Endometrial microvascular endothelial cells (primary cell): Measurements from ENCODE around the gene TRAFD1. TPM values are rescaled to one million over a fixed set of nuclear protein-coding genes. Genes with fewer than 3 reads are reported as not detected.

Experiments used
- in situ Hi-C: cut with HindIII; loops from 2 replicates; pipeline ENCODE4 v1.10.0; 2017; ENCODE audit warnings: low sequenced_read_pairs, low pct_unique_long_range_greater_than_20kb; ENCODE audit errors: inconsistent ontology term
- total RNA-seq: library from RNA; depleted of rRNA; stranded (reverse); fragments of >200 nt; gene quantifications from one replicate; pipeline ENCODE4 v1.2.3, GENCODE V29; 2015; ENCODE audit errors: inconsistent ontology term

The TRAFD1 gene
- total RNA-seq, 1 donor from 2014 or later = 18.5 TPM

DNA sequence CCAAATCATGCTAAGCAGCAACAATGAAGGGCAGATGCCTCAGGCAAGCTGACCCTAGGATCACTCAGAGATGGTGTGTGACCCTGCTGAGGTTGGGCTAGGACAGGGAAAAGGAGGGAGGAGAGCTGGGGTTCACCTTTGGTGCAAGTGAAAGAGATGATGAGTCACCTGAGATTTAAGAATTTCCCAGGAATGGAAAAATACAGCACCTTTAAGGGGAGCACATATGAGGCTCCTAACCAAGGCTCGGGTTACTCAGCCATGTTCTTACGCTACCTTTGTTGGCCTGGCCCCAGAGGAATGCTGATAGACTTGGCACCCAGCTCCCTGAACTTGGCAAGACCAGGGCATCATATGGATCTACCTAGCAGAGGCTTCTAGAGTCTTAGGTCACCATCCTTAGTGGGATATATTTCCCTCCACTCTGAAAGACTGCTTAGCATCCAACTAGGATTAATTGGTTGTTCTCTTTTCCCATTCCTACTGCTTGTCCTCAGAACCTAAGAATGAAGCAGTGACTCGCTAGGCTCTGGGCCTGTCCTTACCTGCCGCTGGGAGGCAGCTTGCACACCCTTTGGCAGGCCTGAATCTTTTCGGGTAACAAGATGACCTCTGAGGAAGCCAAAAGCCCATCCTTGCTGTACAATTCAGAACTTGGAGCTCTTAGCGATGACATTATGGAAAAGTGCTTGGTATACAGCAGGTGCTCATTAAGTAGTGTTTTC lies 12.8 kb upstream of the TRAFD1 start:
- in situ Hi-C loops = no loop called here

DNA sequence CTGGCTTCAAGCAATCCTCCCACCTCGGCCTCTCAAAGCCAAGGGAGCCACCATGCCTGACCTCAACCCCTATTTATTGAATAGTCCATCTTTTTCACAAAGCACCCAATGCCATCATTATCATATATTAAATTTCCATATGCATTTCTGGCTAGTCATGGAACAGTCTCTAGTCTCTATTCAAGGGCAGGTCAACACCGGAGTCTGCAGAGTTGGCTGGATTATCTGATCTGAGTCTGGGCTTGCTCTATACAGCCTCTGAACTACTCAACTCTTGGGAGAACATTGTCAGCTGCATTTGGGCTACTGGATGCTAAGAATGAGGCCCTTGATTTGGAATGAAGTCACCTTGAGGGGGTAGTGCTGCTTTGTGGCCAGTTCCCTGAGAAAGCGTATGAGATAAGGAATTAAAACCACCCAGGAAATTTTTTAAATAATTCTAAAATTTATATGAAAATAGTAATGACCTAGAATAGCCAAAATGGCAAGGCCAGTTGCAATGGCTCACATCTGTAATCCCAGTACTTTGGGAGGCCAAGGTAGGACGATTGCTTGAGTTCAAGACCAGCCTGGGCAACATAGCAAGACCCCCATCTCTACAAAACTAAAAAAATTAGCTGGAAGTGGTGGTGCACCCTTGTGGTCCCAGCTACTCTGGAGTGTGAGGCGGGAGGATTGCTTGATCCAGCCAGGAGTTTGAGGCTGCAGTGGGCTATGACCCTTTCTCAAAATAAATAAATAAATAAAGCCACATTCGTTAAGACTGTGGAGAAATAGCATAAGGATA lies 9.9 kb upstream of the TRAFD1 start:
- in situ Hi-C loops = no loop called here

- in situ Hi-C loops = no loop called here
These were observed 8.9 kb upstream of the TRAFD1 start for GRCh38 chr12:112116232-112117060.

- in situ Hi-C loops = no loop called here
These were observed 7.7 kb upstream of the TRAFD1 start for GRCh38 chr12:112117685-112118084.

- in situ Hi-C loops = no loop called here
These were observed 3.4 kb upstream of the TRAFD1 start for GRCh38 chr12:112121780-112122565.

- in situ Hi-C loops = no loop called here
These were observed 2.3 kb upstream of the TRAFD1 start for GRCh38 chr12:112122823-112123690.

GRCh38 chr12:112124918-112125249 lies 476 bp upstream of the TRAFD1 start:
- in situ Hi-C loops = no loop called here

- in situ Hi-C loops = no loop called here
These were observed 659 bp downstream of the TRAFD1 start for GRCh38 chr12:112126000-112126438.

- in situ Hi-C loops = no loop called here
These were observed 1.6 kb downstream of the TRAFD1 start for GRCh38 chr12:112126911-112127310.

- in situ Hi-C loops = no loop called here
These were observed 5.2 kb downstream of the TRAFD1 start for GRCh38 chr12:112130441-112130998.

- in situ Hi-C loops = no loop called here
These were observed 6.3 kb downstream of the TRAFD1 start for GRCh38 chr12:112131686-112132085.

GRCh38 chr12:112133418-112133817 lies 8.1 kb downstream of the TRAFD1 start:
- in situ Hi-C loops = no loop called here

- in situ Hi-C loops = no loop called here
These were observed 9.4 kb downstream of the TRAFD1 start for GRCh38 chr12:112134731-112135130.

GRCh38 chr12:112140728-112141127 lies 15.4 kb downstream of the TRAFD1 start:
- in situ Hi-C loops = no loop called here

DNA sequence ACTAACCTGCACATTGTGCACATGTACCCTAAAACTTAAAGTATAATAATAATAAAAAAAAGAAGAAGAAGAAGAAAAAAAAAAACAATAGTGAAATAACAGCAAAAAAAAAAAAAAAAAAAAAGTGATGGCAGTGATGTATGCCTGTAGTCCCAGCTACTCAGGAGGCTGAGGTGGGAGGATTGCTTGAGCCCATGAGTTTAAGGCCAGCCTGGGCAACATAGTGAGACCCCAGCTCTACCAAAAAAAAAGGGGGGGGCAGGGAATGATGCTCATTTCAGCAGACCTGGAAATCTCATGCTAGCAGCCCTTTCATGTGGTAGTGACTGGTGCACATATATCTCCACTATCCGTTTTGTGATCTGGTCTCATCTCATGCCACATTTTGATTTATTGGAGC lies 20.8 kb downstream of the TRAFD1 start:
- in situ Hi-C loops = no loop called here

DNA sequence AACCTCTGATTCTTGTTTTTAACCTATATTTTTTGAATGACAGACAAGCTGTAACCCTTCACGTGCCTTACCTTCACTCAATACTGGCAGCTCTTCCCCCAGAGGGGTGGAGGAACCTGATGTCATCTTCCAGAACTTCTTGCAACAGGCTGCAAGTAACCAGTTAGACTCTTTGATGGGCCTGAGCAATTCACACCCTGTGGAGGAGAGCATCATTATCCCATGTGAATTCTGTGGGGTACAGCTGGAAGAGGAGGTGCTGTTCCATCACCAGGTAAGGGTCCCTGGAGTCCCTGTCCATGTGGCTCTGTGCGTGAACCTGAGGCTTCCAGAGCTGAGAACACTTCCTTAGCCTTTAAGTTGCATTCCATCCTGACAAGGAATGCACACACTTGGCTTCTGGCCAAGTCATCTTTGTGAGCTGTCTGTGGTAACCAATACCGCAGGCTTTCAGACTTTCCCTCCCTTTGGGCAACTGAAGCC lies 22.7 kb downstream of the TRAFD1 start:
- in situ Hi-C loops = no loop called here

- in situ Hi-C loops = no loop called here
These were observed 24.2 kb downstream of the TRAFD1 start for GRCh38 chr12:112149596-112149995.
